Measurements from ENCODE around the gene WASF2. TPM values are rescaled to one million over a fixed set of nuclear protein-coding genes. Genes with fewer than 3 reads are reported as not detected.

The WASF2 gene
- total and polyA plus RNA-seq, 2 of the 8 experiments (the other 6 are each of a cell fraction or from before 2014, with no cell fraction given): 32.1 to 86.6 TPM

DNA sequence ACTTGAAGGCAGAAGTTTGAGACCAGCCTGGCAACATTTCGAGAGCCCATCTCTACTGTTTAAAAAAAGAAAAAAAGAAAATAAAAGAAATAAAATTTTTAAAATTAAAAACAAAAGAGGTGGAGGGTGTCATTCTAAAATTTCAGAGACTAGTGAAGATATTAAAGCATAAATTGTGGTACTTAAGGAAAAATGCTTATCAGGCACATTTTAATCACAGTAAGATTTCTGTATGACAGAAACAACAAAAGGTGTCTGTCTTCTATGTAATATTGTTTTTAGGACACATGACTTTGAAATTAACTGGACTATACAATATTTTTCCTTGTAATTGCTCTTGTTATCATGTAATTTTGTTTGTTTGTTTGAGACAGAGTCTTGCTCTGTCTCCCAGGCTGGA, 4.6 kb downstream of the WASF2 start:
- Histone ChIP-seq H3K4me3 (ENCODE audit: extremely low read depth in 1 of 4, insufficient read depth in 2 of 4, low read depth in 3 of 4, low read length in 4 of 4) (no peak overlapping the region), H2BK15ac (ENCODE audit: low read length) (no peak overlapping the region), H3K56ac (replicated peaks; ENCODE audit: insufficient read length, low read depth, low read length) (no peak overlapping the region), H2AK5ac (ENCODE audit: low read depth, low read length) (no peak overlapping the region), H2BK5ac (ENCODE audit: low read depth, low read length) (no peak overlapping the region), H2BK20ac (ENCODE audit: low read length) (no peak overlapping the region), H3K9ac (replicated peaks in 1 of 4; ENCODE audit: extremely low read depth in 1 of 4, low read depth in 3 of 4, low read length in 3 of 4) (no peak overlapping the region), H2BK12ac (ENCODE audit: low read depth, low read length) (no peak overlapping the region), H3K14ac (ENCODE audit: insufficient read length) (no peak overlapping the region), H3K23ac (ENCODE audit: insufficient read length) (no peak overlapping the region), H3K4ac (replicated peaks; ENCODE audit: insufficient read length, low read depth, low read length) (no peak overlapping the region), H3K36me3 (ENCODE audit: control insufficient read depth in 2 of 4, insufficient read depth in 4 of 4, low read length in 3 of 4) (no peaks in the 10 kb centered on the region), H3K79me2 (ENCODE audit: control insufficient read depth in 1 of 2, insufficient read depth in 2 of 2, low read length in 2 of 2) (peaks cover 0 to 75% of the 10 kb centered on the region in 2 experiments), H3K9me3 (ENCODE audit: insufficient read depth in 2 of 2, low read depth in 1 of 2, low read length in 1 of 2) (no peaks in the 10 kb centered on the region), H4K8ac (ENCODE audit: extremely low read depth, insufficient read depth, low read length) (no peak overlapping the region), H3K18ac (ENCODE audit: extremely low read depth, low read length) (no peak overlapping the region), H3K27ac (ENCODE audit: low read depth, low read length) (no peak overlapping the region), H2BK120ac (replicated peaks; ENCODE audit: low read depth, low read length) (no peak overlapping the region), H4K20me1 (replicated peaks in 1 of 2; ENCODE audit: control insufficient read depth in 1 of 2, insufficient read depth in 2 of 2, low read length in 2 of 2) (peaks cover 0 to 2% of the 10 kb centered on the region in 2 experiments), H3K4me1 (replicated peaks in 1 of 4; ENCODE audit: control insufficient read depth in 3 of 4, insufficient read depth in 4 of 4, low read length in 3 of 4) (peaks cover 0 to 9% (median 4%) of the 10 kb centered on the region in 4 experiments; a peak in 3 of 7 replicates), H2AFZ (ENCODE audit: low read length) (no peak overlapping the region), H3K23me2 (ENCODE audit: low read depth, low read length) (peaks cover 3% of the 10 kb centered on the region), H3K79me1 (ENCODE audit: low read depth, low read length) (peaks cover 9% of the 10 kb centered on the region), H4K91ac (replicated peaks; ENCODE audit: insufficient read length, low read length) (no peak overlapping the region), H4K5ac (ENCODE audit: insufficient read length, low read depth, low read length) (no peak overlapping the region), H3K4me2 (ENCODE audit: insufficient read depth in 1 of 2, low read depth in 2 of 2, low read length in 2 of 2) (no peak overlapping the region), H3K27me3 (replicated peaks in 1 of 4; ENCODE audit: control insufficient read depth in 3 of 4, extremely low read depth in 1 of 4, insufficient read depth in 3 of 4, low read length in 3 of 4) (no peaks in the 10 kb centered on the region)
- ChIA-PET CTCF (ENCODE audit: partially characterized antibody) (interaction anchor here (1.8 kb wide), 1 partner anchor 84 kb away, joined by 3 read pairs; no protein-coding TSS in a partner anchor), POLR2A (ENCODE audit: partially characterized antibody) (no interaction called here)
- FAIRE-seq (no peak), DNase-seq (ENCODE audit: low read depth in 1 of 2, low spot score in 2 of 2) (no peak)
- no peak for TF ChIP-seq CREB1 (IDR thresholded peaks at IDR 0.05)
- peak; percentile 63 for TF ChIP-seq MAFK (IDR thresholded peaks at IDR 0.05; ENCODE audit: low read depth, low read length)
- 100% methylated on average over 1 of the region's 1 CpG; no CpG with 5 or more reads in 1 of the 2 experiments for WGBS, 2 experiments (ENCODE audit: extremely low coverage in 1 of 2, insufficient coverage in 1 of 2, insufficient read length in 1 of 2, insufficient replicate concordance in 2 of 2, low coverage in 1 of 2, low lambda C conversion rate in 2 of 2, missing lambda C conversion rate in 1 of 2)

Measured in H1 (cell line).